WI38 (cell line): Measurements from ENCODE around the gene PRAC2.

Experiments used
- H3K4me3 ChIP-seq: 2 replicates; pipeline ENCODE4 v1.5.1; 2011; ENCODE audit warnings: low read depth, mild to moderate bottlenecking, control low read depth, low read length
- TF ChIP-seq, protein P1 (sequence below): IDR thresholded peaks from 2 replicates; pipeline ENCODE4 v1.5.1; 2012; ENCODE audit warnings: low read depth, mild to moderate bottlenecking, control low read depth, low read length

PRAC2 gene

DNA sequence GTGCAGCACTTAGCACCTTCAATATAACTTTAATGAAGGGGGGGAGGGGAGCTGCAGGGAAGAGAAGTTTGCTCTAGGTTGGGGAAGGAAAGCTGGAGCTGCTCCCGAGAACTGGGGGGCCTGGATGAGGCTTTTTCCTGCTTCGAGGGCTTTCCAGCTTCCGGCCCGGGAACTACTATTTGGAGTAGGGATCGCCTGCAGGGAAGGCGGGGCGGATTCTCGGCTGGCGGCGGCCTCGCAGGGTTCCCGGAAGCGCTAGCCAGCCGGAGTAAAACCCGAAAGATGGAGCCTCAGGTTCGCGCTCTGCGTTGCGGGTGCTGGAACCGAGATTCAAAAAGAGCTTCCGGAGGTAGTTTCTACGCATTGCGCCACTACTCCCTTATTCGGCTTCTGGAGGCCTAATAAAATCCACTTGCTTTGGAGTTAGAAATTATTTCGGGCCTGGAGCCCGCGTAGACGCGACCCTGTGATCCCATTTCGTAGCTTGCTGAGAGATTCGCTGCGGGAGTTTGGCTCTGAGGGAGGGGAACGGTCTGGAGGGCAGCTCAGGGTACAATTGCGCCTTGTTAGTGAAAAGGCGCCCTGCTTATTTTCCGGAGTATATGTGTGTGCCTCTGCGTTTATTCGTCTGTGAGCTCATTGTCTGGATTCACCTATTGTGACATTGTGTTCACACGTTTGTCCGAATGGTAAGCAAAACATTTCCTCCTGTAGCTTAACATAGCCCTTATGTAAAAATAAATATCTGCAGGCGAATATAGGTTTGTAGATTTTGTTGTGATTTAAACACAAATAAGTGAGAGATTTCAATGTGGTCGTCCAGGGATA is 652 bp downstream of the PRAC2 start:
- TF ChIP-seq, protein P1, sequence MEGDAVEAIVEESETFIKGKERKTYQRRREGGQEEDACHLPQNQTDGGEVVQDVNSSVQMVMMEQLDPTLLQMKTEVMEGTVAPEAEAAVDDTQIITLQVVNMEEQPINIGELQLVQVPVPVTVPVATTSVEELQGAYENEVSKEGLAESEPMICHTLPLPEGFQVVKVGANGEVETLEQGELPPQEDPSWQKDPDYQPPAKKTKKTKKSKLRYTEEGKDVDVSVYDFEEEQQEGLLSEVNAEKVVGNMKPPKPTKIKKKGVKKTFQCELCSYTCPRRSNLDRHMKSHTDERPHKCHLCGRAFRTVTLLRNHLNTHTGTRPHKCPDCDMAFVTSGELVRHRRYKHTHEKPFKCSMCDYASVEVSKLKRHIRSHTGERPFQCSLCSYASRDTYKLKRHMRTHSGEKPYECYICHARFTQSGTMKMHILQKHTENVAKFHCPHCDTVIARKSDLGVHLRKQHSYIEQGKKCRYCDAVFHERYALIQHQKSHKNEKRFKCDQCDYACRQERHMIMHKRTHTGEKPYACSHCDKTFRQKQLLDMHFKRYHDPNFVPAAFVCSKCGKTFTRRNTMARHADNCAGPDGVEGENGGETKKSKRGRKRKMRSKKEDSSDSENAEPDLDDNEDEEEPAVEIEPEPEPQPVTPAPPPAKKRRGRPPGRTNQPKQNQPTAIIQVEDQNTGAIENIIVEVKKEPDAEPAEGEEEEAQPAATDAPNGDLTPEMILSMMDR, result no peak
- H3K4me3 ChIP-seq, result no peak overlapping the region

DNA sequence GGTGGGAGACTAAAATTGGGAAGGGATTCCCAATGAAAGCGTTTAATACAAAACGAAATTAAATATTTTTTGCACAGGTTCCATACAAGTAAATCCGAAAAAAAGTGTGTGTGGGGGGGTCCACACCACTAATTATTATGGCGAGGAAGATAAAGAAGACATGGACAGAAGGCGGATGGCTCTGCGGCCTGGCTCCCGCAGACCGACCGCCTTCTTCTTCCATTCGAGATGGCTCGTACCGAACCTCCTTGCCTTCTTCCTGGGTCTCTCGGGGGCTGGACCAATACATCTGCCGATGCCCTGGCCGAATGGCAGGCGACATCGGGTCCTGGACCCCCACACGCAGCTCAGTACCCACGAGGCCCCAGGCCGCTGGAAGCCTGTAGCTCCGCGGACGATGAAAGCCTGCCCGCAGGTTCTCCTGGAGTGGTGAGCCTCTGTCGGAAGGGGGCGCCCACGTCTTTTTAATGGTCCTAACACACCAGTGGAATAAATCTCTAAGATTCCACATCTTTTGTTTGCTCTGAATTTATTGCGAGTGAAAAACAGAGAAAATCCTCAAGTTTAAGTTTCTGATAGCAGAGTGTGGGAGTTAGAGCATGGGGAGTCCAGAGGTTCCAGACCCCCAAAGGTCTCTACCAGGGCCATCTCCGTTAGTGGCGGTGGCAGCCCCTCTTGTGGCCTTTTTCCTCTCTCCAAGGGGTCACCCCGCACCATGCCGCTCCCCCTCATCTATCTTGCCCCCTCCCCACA is 1.4 kb downstream of the PRAC2 start:
- TF ChIP-seq, protein P1, result peak; percentile 70
- H3K4me3 ChIP-seq, result no peak overlapping the region

DNA sequence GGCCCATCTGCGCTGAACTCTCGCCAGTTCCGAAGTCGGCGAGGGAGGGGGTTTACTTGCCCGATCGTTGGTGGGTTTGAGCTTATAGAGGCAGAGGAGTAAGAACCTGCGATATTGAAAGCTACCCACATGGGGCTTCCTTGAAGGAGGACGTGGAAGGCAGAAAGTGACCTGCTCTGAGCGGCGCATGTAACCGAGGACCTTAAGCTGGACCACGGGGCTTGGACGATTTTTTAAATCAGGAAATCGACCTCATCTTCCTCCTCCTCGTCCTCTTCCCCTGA is 2.0 kb downstream of the PRAC2 start:
- TF ChIP-seq, protein P1, result no peak
- no peak overlapping the region for H3K4me3 ChIP-seq

DNA sequence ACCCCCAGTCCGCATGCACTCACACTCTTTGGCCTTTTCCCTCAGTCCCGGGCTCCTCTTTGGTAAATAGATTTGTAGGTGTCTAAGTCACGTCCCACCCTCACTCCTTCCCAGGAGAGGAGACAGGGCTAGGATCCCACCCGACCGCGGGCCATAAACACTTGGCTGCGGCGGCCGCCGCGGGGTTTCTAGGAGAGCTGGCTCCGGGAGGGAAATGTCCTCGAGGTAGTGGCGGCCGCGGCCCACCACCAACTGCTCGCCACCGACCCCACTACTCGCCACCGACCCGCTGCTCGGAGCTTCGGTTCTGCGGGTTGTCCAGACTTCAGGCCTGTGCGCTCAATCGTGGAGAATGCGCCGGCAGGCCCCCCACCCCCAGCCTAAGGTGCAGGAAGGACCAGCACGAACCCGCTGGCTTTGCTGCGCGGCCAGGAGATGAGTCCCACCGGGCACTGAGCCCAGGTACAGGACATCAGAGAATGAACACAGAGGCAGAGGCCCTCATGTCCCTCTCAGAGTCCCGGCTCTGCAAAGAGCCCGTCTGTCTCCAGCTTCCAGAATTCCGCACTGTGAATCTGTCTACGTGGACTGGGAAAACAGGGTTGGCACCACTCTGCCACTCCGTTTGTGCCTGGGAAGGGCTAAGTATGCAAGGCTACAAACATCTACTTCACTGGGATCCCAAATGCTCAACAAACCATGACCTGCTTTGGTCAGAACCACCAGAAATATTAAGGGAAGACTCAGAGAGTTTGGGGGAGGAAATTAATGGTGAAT is 2.5 kb downstream of the PRAC2 start:
- H3K4me3 ChIP-seq, result no peak overlapping the region
- TF ChIP-seq, protein P1, result no peak

DNA sequence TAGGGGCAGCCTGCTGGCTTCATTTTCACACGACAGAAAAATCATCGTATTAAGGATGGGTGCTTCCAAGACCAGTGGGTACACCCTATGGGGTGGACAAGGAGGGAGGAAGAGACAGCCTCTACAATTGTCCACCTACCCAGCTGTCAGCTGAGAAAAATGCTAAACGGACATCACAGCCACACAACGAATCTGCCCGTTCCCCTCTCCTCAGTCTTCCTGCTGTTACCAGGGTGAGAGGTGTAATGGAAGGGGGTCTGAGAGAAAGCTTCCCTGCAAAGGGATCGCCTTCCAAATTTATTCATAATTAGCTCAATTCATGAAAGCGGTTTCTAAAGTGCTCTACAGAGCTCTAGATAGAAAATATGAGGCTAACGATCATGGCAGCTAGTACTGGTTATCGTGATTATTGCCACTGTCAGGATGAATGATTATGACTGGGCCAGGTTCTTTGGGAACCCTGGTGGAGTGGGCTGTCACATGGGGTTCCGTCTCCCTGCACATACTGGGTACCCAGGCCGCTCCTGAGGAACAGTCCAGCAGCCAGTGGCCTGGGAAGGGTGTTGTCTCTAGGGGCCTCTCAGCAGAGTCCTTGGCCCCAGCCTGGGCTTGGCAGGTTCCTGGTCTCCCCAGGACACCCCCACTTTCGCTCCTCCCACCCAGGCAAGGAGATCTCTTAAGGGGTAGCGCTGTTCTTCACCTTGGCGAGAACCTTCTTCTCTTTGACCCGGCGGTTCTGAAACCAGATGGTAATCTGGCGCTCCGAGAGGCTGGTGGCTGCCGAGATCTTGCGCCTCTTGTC is 3.3 kb downstream of the PRAC2 start:
- H3K4me3 ChIP-seq, result no peak overlapping the region
- TF ChIP-seq, protein P1, result no peak

DNA sequence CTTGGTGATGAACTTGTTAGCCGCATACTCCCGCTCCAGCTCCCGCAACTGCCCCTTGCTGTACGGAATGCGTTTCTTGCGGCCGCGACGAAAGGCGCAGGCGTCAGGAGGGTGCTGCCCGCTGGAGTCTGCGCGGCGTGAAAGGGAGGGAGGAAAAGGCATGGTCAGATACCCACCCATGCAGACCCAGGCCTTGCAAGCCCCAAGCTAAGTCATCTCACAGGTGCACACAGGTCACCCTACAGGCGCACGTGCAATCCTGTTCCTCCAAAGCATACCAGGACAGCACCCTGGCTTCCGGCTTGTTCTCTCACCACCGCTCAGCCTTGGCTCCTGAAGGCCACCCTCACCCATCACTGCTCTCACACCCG is 3.9 kb downstream of the PRAC2 start:
- H3K4me3 ChIP-seq, result no peak overlapping the region
- TF ChIP-seq, protein P1, result no peak
